K562 (cell line): ENCODE measurements around the gene CKMT2. TPM values are rescaled to one million over a fixed set of nuclear protein-coding genes. Genes with fewer than 3 reads are reported as not detected.

Source experiments
- ATAC-seq: fragments of 200-7000 bp; cut with Tn5 transposase; 3 replicates; pipeline ENCODE4 v1.9.1; 2020; ENCODE audit warnings: moderate library complexity
- BruUV-seq: library from RNA; stranded (reverse); fragments of 400-500 nt; replicated peaks from 2 replicates; lab custom pipeline; 2021; lab: Mats Ljungman, UMichigan
- CTCF ChIA-PET: fragments of 300-600 bp; formaldehyde crosslinking; extraction: SDS; loops from one replicate; lab custom pipeline; 2021; ENCODE audit warnings: low intra/inter-chr PET ratio; lab: Yijun Ruan, JAX
- POLR2A ChIA-PET: fragments of 300-600, 350-650 bp; sonication (Branson Sonifier 250); formaldehyde crosslinking; extraction: SDS; loops from one replicate; lab custom pipeline; 2021; ENCODE audit warnings: antibody characterized with exemption, inconsistent platforms; lab: Yijun Ruan, JAX
- DNase-seq, 4 experiments: peaks; one replicate each; pipeline versions ENCODE4 v3.0.0 to v3.0.0-alpha.2; 2011 to 2018; ENCODE audit warnings: low spot score in 3 of 4, mixed read lengths in 3 of 4; ENCODE audit errors: extremely low read depth in 1 of 4
- FAIRE-seq: peaks from 2 replicates; lab custom pipeline; 2011; peaks lifted over from hg19 to GRCh38; lab: Jason Lieb, UNC
- H2AFZ ChIP-seq: 2 replicates; pipeline ENCODE4 v1.6.0; 2011; ENCODE audit warnings: low read depth, low read length, control low read depth, inconsistent platforms
- H3K27ac ChIP-seq: fragments of 200-600 bp; 3 replicates; pipeline ENCODE4 v1.8.0; 2011; ENCODE audit warnings: low read depth, mild to moderate bottlenecking, control low read depth, inconsistent platforms, low read length, moderate library complexity, mixed read lengths; ENCODE audit errors: extremely low read depth
- H3K27me3 ChIP-seq, 2 experiments: fragments of 300-600 bp in 1 of 2; 2 replicates in 1 of 2; 3 replicates in 1 of 2; pipeline versions ENCODE4 v1.6.0 to v1.8.0; 2011; ENCODE audit warnings: inconsistent platforms in 2 of 2, low read length in 2 of 2, mild to moderate bottlenecking in 1 of 2, mixed read lengths in 1 of 2, moderate library complexity in 1 of 2; ENCODE audit not compliant: control insufficient read depth in 2 of 2, insufficient read depth in 2 of 2
- H3K36me3 ChIP-seq: fragments of 300-600 bp; 3 replicates; pipeline ENCODE4 v1.8.0; 2011; ENCODE audit warnings: mild to moderate bottlenecking, low read length, inconsistent platforms; ENCODE audit not compliant: control insufficient read depth, insufficient read depth
- H3K4me1 ChIP-seq, 2 experiments: fragments of 200-600 bp in 1 of 2; replicated peaks in 1 of 2; 2 replicates in 1 of 2; 3 replicates in 1 of 2; pipeline versions ENCODE4 v1.5.1 to v1.8.0; 2011; ENCODE audit warnings: inconsistent platforms in 2 of 2, low read length in 2 of 2, mild to moderate bottlenecking in 1 of 2, mixed read lengths in 1 of 2, moderate library complexity in 1 of 2; ENCODE audit not compliant: control insufficient read depth in 2 of 2, insufficient read depth in 2 of 2
- H3K4me2 ChIP-seq: 2 replicates; pipeline ENCODE4 v1.6.1; 2011; ENCODE audit warnings: low read length, control low read depth, inconsistent platforms, mixed read lengths; ENCODE audit not compliant: insufficient read depth
- H3K4me3 ChIP-seq: fragments of 200-600 bp; sonication (generic), shearing (Covaris generic); 2 replicates; pipeline ENCODE4 v1.5.1; 2016; ENCODE audit warnings: control low read depth, inconsistent platforms
- H3K79me2 ChIP-seq: fragments of 200-600 bp; 3 replicates; pipeline ENCODE4 v1.8.0; 2011; ENCODE audit warnings: low read length, inconsistent platforms; ENCODE audit not compliant: control insufficient read depth, insufficient read depth
- H3K9ac ChIP-seq, 2 experiments: 2 replicates each; pipeline versions ENCODE4 v1.6.0 to v1.6.1; 2011; ENCODE audit warnings: low read depth in 2 of 2, low read length in 2 of 2, control low read depth in 1 of 2, inconsistent platforms in 1 of 2, mild to moderate bottlenecking in 1 of 2, mixed read lengths in 1 of 2; ENCODE audit not compliant: insufficient read depth in 1 of 2
- H3K9me1 ChIP-seq: one replicate; pipeline ENCODE4 v1.6.0; 2011; ENCODE audit warnings: inconsistent platforms, mild to moderate bottlenecking, low read length, moderate library complexity; ENCODE audit not compliant: control insufficient read depth, insufficient read depth
- H3K9me3 ChIP-seq: replicated peaks from 2 replicates; pipeline ENCODE4 v1.5.1; 2011; ENCODE audit warnings: low read depth, low read length, inconsistent platforms; ENCODE audit not compliant: control insufficient read depth, insufficient read depth
- H4K20me1 ChIP-seq: replicated peaks from 2 replicates; pipeline ENCODE4 v1.6.1; 2011; ENCODE audit warnings: low read length, inconsistent platforms, mixed read lengths; ENCODE audit not compliant: control insufficient read depth, insufficient read depth
- CREBBP ChIP-seq: IDR thresholded peaks from one replicate; pipeline ENCODE4 v1.6.1; 2012; ENCODE audit warnings: low read depth, mild to moderate bottlenecking, control low read depth, inconsistent platforms, low read length
- PCBP2 ChIP-seq: fragments of 200-400 bp; formaldehyde crosslinking; IDR thresholded peaks from 2 replicates; pipeline ENCODE4 v1.6.1; 2018; ENCODE audit warnings: low read length, low read depth, mild to moderate bottlenecking, moderate library complexity; ENCODE audit not compliant: poor library complexity, severe bottlenecking
- PHF8 ChIP-seq: fragments of 200-600 bp; sonication (generic); IDR thresholded peaks from 2 replicates; pipeline ENCODE4 v1.6.1; 2012; ENCODE audit warnings: mixed run types, mild to moderate bottlenecking, inconsistent platforms, low read length, moderate library complexity, borderline replicate concordance
- RBM15 ChIP-seq: fragments of 200-400 bp; formaldehyde crosslinking; IDR thresholded peaks from 2 replicates; pipeline ENCODE4 v1.6.1; 2018; ENCODE audit warnings: mild to moderate bottlenecking, low read length, moderate library complexity; ENCODE audit not compliant: insufficient read depth
- TCF3 ChIP-seq: sonication (generic); formaldehyde crosslinking; IDR thresholded peaks from 2 replicates; pipeline ENCODE4 v1.4.0; 2020; ENCODE audit warnings: mild to moderate bottlenecking, missing genetic modification reagents
- ZSCAN32 ChIP-seq: fragments of 450-650 bp; formaldehyde crosslinking; IDR thresholded peaks from 2 replicates; pipeline ENCODE4 v1.4.0; 2020; ENCODE audit warnings: mild to moderate bottlenecking, moderate library complexity
- WGBS: fragments of 100-300 bp; shearing (Covaris generic); methylation state at CpG from one replicate; pipeline ENCODE4 v1.1.6; 2016; ENCODE audit warnings: low coverage, mixed read lengths; ENCODE audit not compliant: insufficient coverage; ENCODE audit errors: missing lambda C conversion rate; 5-methylcytosine and 5-hydroxymethylcytosine counted together
- in situ Hi-C: fragments of 300-500 bp; cut with MboI; formaldehyde crosslinking; loops from 4 replicates; pipeline ENCODE4 v1.15.0; 2018; ENCODE audit warnings: inconsistent platforms, mixed read lengths
- intact Hi-C: fragments of 100-400 bp; cut with micrococcal nuclease; formaldehyde crosslinking; loops from 2 replicates; pipeline ENCODE4 v1.14.2; 2022
- polyA plus RNA-seq, 8 experiments: library from polyadenylated mRNA; depleted of rRNA in 4 of 8; stranded (reverse) in 5 of 8; unstranded in 3 of 8; fragments of >200 nt; fragmentation: Nextera tagmentation in 2 of 8; fragmentation: Illumina TruSeq in 1 of 8; extraction: Ambion mirVana in 2 of 8; extraction: Trizol in 1 of 8; gene quantifications; 2 replicates each; pipeline versions ENCODE4 v1.2.1 to v1.2.3, GENCODE V29; 2011 to 2014; ENCODE audit warnings: inconsistent platforms in 1 of 8, missing spikeins in 1 of 8
- total RNA-seq, 7 experiments: library from RNA; depleted of rRNA in 6 of 7; stranded (reverse); fragments of >200 nt in 6 of 7; fragmentation: Illumina TruSeq in 2 of 7; extraction: Trizol in 2 of 7; gene quantifications; 2 replicates each; pipeline versions ENCODE4 v1.2.1 to v1.2.3, GENCODE V29; 2011 to 2021; ENCODE audit warnings: low replicate concordance in 1 of 7
- TF ChIP-seq, protein P1 (sequence below): fragments of 200-800 bp; sonication (Bioruptor generic); IDR thresholded peaks from 2 replicates; pipeline ENCODE4 v1.6.1; 2017; ENCODE audit warnings: missing genetic modification characterization, missing compliant biosample characterization
- TF ChIP-seq, protein P2 (sequence below): IDR thresholded peaks from 3 replicates; pipeline ENCODE4 v1.6.1; 2011; ENCODE audit warnings: borderline replicate concordance, mild to moderate bottlenecking, moderate library complexity; ENCODE audit not compliant: insufficient read length; ENCODE audit errors: extremely low read depth
- TF ChIP-seq, protein P3 (sequence below): sonication (generic); formaldehyde crosslinking; IDR thresholded peaks from 2 replicates; pipeline ENCODE4 v1.8.1; 2023; ENCODE audit warnings: mild to moderate bottlenecking, missing genetic modification reagents
- TF ChIP-seq, protein P4 (sequence below): fragments of 200-800 bp; sonication (Bioruptor generic); IDR thresholded peaks from 2 replicates; pipeline ENCODE4 v1.6.1; 2016; ENCODE audit warnings: missing genetic modification characterization, missing compliant biosample characterization

The CKMT2 gene
- total and polyA plus RNA-seq, 9 of the 15 experiments (the other 6 are each of a cell fraction or from before 2014, with no cell fraction given) = 0.03 TPM; not detected in 8

DNA sequence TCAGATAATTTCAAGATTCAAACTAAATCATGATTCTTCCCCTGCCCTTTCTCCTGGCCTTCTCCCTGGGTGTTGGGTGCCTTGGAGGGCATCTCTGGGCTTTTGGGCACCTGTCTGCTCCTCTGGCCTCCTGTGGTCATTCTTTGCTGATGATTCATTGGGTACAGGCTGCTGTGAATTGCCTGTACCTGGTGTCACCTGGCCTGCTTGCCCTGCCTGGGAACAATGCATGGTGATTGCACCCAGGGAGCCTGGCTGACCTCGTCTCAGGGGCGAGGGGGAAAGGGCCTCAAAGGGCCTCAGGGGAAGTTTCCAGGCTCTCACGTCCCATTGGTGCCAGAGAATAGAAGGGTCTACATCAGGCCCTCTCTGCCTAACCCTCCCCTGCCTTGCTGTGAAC lies 20.1 kb upstream of the CKMT2 start:
- Histone ChIP-seq H3K27ac (no peak overlapping the region), H2AFZ (no peak overlapping the region), H3K9me3 (no peaks in the 10 kb centered on the region), H3K9me1 (no peaks in the 10 kb centered on the region), H3K27me3 (peaks cover 28 to 44% of the 10 kb centered on the region in 2 experiments), H3K79me2 (no peaks in the 10 kb centered on the region), H3K36me3 (no peaks in the 10 kb centered on the region), H3K4me2 (no peak overlapping the region), H3K4me1 (no peaks in the 10 kb centered on the region), H3K9ac (no peak overlapping the region), H3K4me3 (no peak overlapping the region), H4K20me1 (no peaks in the 10 kb centered on the region)
- CTCF ChIA-PET = no interaction called here
- ATAC-seq = no peak
- in situ Hi-C loops (no loop called here), intact Hi-C loops (no loop called here)
- no TSS peak for BruUV-seq
- FAIRE-seq = no peak
- no peak for DNase-seq
- POLR2A ChIA-PET = no interaction called here
- no CpG with 5 or more reads among the region's 3 CpGs for WGBS
- TF ChIP-seq, protein P1, sequence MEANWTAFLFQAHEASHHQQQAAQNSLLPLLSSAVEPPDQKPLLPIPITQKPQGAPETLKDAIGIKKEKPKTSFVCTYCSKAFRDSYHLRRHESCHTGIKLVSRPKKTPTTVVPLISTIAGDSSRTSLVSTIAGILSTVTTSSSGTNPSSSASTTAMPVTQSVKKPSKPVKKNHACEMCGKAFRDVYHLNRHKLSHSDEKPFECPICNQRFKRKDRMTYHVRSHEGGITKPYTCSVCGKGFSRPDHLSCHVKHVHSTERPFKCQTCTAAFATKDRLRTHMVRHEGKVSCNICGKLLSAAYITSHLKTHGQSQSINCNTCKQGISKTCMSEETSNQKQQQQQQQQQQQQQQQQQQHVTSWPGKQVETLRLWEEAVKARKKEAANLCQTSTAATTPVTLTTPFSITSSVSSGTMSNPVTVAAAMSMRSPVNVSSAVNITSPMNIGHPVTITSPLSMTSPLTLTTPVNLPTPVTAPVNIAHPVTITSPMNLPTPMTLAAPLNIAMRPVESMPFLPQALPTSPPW (CRISPR knock-in tag) = no peak
- TF ChIP-seq, protein P2, sequence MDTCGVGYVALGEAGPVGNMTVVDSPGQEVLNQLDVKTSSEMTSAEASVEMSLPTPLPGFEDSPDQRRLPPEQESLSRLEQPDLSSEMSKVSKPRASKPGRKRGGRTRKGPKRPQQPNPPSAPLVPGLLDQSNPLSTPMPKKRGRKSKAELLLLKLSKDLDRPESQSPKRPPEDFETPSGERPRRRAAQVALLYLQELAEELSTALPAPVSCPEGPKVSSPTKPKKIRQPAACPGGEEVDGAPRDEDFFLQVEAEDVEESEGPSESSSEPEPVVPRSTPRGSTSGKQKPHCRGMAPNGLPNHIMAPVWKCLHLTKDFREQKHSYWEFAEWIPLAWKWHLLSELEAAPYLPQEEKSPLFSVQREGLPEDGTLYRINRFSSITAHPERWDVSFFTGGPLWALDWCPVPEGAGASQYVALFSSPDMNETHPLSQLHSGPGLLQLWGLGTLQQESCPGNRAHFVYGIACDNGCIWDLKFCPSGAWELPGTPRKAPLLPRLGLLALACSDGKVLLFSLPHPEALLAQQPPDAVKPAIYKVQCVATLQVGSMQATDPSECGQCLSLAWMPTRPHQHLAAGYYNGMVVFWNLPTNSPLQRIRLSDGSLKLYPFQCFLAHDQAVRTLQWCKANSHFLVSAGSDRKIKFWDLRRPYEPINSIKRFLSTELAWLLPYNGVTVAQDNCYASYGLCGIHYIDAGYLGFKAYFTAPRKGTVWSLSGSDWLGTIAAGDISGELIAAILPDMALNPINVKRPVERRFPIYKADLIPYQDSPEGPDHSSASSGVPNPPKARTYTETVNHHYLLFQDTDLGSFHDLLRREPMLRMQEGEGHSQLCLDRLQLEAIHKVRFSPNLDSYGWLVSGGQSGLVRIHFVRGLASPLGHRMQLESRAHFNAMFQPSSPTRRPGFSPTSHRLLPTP = no peak
- no peak for TF ChIP-seq CREBBP
- no peak for TF ChIP-seq PCBP2
- TF ChIP-seq, protein P3, sequence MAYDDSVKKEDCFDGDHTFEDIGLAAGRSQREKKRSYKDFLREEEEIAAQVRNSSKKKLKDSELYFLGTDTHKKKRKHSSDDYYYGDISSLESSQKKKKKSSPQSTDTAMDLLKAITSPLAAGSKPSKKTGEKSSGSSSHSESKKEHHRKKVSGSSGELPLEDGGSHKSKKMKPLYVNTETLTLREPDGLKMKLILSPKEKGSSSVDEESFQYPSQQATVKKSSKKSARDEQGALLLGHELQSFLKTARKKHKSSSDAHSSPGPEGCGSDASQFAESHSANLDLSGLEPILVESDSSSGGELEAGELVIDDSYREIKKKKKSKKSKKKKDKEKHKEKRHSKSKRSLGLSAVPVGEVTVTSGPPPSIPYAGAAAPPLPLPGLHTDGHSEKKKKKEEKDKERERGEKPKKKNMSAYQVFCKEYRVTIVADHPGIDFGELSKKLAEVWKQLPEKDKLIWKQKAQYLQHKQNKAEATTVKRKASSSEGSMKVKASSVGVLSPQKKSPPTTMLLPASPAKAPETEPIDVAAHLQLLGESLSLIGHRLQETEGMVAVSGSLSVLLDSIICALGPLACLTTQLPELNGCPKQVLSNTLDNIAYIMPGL (CRISPR knock-in tag) = no peak
- no peak for TF ChIP-seq PHF8
- TF ChIP-seq RBM15 = no peak
- TF ChIP-seq TCF3 (CRISPR knock-in tag) = no peak
- TF ChIP-seq ZSCAN32 = no peak
- TF ChIP-seq, protein P4, sequence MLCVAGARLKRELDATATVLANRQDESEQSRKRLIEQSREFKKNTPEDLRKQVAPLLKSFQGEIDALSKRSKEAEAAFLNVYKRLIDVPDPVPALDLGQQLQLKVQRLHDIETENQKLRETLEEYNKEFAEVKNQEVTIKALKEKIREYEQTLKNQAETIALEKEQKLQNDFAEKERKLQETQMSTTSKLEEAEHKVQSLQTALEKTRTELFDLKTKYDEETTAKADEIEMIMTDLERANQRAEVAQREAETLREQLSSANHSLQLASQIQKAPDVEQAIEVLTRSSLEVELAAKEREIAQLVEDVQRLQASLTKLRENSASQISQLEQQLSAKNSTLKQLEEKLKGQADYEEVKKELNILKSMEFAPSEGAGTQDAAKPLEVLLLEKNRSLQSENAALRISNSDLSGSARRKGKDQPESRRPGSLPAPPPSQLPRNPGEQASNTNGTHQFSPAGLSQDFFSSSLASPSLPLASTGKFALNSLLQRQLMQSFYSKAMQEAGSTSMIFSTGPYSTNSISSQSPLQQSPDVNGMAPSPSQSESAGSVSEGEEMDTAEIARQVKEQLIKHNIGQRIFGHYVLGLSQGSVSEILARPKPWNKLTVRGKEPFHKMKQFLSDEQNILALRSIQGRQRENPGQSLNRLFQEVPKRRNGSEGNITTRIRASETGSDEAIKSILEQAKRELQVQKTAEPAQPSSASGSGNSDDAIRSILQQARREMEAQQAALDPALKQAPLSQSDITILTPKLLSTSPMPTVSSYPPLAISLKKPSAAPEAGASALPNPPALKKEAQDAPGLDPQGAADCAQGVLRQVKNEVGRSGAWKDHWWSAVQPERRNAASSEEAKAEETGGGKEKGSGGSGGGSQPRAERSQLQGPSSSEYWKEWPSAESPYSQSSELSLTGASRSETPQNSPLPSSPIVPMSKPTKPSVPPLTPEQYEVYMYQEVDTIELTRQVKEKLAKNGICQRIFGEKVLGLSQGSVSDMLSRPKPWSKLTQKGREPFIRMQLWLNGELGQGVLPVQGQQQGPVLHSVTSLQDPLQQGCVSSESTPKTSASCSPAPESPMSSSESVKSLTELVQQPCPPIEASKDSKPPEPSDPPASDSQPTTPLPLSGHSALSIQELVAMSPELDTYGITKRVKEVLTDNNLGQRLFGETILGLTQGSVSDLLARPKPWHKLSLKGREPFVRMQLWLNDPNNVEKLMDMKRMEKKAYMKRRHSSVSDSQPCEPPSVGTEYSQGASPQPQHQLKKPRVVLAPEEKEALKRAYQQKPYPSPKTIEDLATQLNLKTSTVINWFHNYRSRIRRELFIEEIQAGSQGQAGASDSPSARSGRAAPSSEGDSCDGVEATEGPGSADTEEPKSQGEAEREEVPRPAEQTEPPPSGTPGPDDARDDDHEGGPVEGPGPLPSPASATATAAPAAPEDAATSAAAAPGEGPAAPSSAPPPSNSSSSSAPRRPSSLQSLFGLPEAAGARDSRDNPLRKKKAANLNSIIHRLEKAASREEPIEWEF (CRISPR knock-in tag) = no peak
